HepG2 (cell line): ENCODE results near the gene TOMM6. TPM values are rescaled to one million over a fixed set of nuclear protein-coding genes. Genes with fewer than 3 reads are reported as not detected.

ENCODE experiments used
- E2F2 ChIP-seq: sonication (generic); formaldehyde crosslinking; IDR thresholded peaks from 2 replicates; pipeline ENCODE4 v1.4.0; 2020; ENCODE audit warnings: missing genetic modification reagents, borderline replicate concordance
- KIAA2018 ChIP-seq: sonication (generic); formaldehyde crosslinking; IDR thresholded peaks from 2 replicates; pipeline ENCODE4 v1.5.0; 2020; ENCODE audit warnings: mild to moderate bottlenecking, missing genetic modification reagents, borderline replicate concordance
- MAX ChIP-seq: IDR thresholded peaks from 2 replicates; pipeline ENCODE4 v1.6.1; 2012; ENCODE audit warnings: inconsistent platforms
- REXO4 ChIP-seq: sonication (generic); formaldehyde crosslinking; IDR thresholded peaks from 2 replicates; pipeline ENCODE4 v1.8.0; 2022; ENCODE audit warnings: missing genetic modification reagents, mild to moderate bottlenecking, borderline replicate concordance
- RFX5 ChIP-seq: IDR thresholded peaks from 2 replicates; pipeline ENCODE4 v1.6.1; 2011; ENCODE audit warnings: low read depth, low read length, improper control_type of control experiment
- TCF7 ChIP-seq: sonication (generic); IDR thresholded peaks from 2 replicates; pipeline ENCODE4 v1.6.1; 2016; ENCODE audit warnings: antibody characterized with exemption, low read depth
- ZFP36 ChIP-seq: fragments of 150-350 bp; IDR thresholded peaks from 2 replicates; pipeline ENCODE4 v1.6.1; 2018; ENCODE audit warnings: borderline replicate concordance, low read length, low read depth; ENCODE audit not compliant: partially characterized antibody
- ZKSCAN8 ChIP-seq: IDR thresholded peaks from 2 replicates; pipeline ENCODE4 v1.6.1; 2016; ENCODE audit warnings: borderline replicate concordance, missing genetic modification reagents, missing compliant biosample characterization
- ZMYM3 ChIP-seq: sonication (generic); formaldehyde crosslinking; IDR thresholded peaks from 2 replicates; pipeline ENCODE4 v1.5.1; 2020; ENCODE audit warnings: mild to moderate bottlenecking, missing genetic modification reagents
- ZNF513 ChIP-seq: sonication (generic); formaldehyde crosslinking; conservative IDR thresholded peaks from 2 replicates; pipeline ENCODE4 v1.5.0; 2020; ENCODE audit warnings: missing genetic modification reagents
- ZNF7 ChIP-seq: IDR thresholded peaks from 2 replicates; pipeline ENCODE4 v1.6.1; 2016; ENCODE audit warnings: missing biosample characterization, missing genetic modification reagents
- ZNF710 ChIP-seq: sonication (generic); formaldehyde crosslinking; IDR thresholded peaks from 2 replicates; pipeline ENCODE4 v1.5.0; 2020; ENCODE audit warnings: mild to moderate bottlenecking, missing genetic modification reagents, borderline replicate concordance
- ZNF776 ChIP-seq: sonication (generic); formaldehyde crosslinking; IDR thresholded peaks from 2 replicates; pipeline ENCODE4 v1.4.0; 2020; ENCODE audit warnings: mild to moderate bottlenecking, missing genetic modification reagents
- ZNF781 ChIP-seq: sonication (generic); formaldehyde crosslinking; IDR thresholded peaks from 2 replicates; pipeline ENCODE4 v1.5.1; 2020; ENCODE audit warnings: borderline replicate concordance, mild to moderate bottlenecking, missing genetic modification reagents; ENCODE audit errors: not compliant biosample characterization
- polyA plus RNA-seq, 8 experiments: library from polyadenylated mRNA; depleted of rRNA in 3 of 8; stranded (reverse) in 7 of 8; unstranded in 1 of 8; fragments of >200 nt; fragmentation: Illumina TruSeq in 4 of 8; extraction: Trizol in 4 of 8; gene quantifications; 2 replicates each; pipeline versions ENCODE4 v1.2.1 to v1.2.3, GENCODE V29; 2011 to 2016; ENCODE audit warnings: low read depth in 4 of 8, missing spikeins in 1 of 8, mixed read lengths in 1 of 8; ENCODE audit not compliant: insufficient read depth in 1 of 8
- total RNA-seq, 5 experiments: library from RNA; depleted of rRNA; stranded (reverse); fragments of >200 nt; fragmentation: Illumina TruSeq; extraction: Trizol; gene quantifications; 2 replicates each; pipeline ENCODE4 v1.2.3, GENCODE V29; 2016; ENCODE audit warnings: low read depth in 1 of 5

TOMM6 gene
- total and polyA plus RNA-seq, 2 of the 13 experiments (the other 11 are each of a cell fraction or from before 2014, with no cell fraction given): 320 to 321 TPM

GRCh38 chr6:41748542-41748941 lies 39.0 kb upstream of the TOMM6 start (continued):
- TF ChIP-seq ZNF776: no peak
- TF ChIP-seq KIAA2018 (CRISPR knock-in tag): no peak
- TF ChIP-seq ZFP36: no peak
- no peak for TF ChIP-seq MAX
- TF ChIP-seq ZKSCAN8 (CRISPR knock-in tag): no peak
- no peak for TF ChIP-seq ZNF781 (CRISPR knock-in tag)
- TF ChIP-seq RFX5: no peak
- TF ChIP-seq ZMYM3: no peak
- TF ChIP-seq TCF7: no peak
- no peak for TF ChIP-seq ZNF513
- no peak for TF ChIP-seq ZNF7
- TF ChIP-seq REXO4 (CRISPR knock-in tag): no peak
- no peak for TF ChIP-seq ZNF710 (CRISPR knock-in tag)
- no peak for TF ChIP-seq E2F2 (CRISPR knock-in tag)
